H1 (cell line): Measurements from ENCODE around the gene DPPA4. TPM values are rescaled to one million over a fixed set of nuclear protein-coding genes. Genes with fewer than 3 reads are reported as not detected.
"Not testable (repeated sequence)": the region's sequence is repeated elsewhere in the genome, so short reads cannot be mapped to it uniquely, and the experiment has no call there.

Experiments used
- CTCF ChIA-PET: fragments of 300-600 bp; sonication (Branson Sonifier 250); formaldehyde crosslinking; loops from one replicate; lab custom pipeline; 2021; ENCODE audit not compliant: partially characterized antibody; lab: Charles Lee
- POLR2A ChIA-PET: fragments of 300-600 bp; sonication (Branson Sonifier 250); formaldehyde crosslinking; loops from one replicate; lab custom pipeline; 2021; ENCODE audit warnings: inconsistent platforms; ENCODE audit not compliant: partially characterized antibody; lab: Charles Lee
- DNase-seq, 2 experiments: peaks; one replicate each; pipeline versions ENCODE4 v3.0.0 to v3.0.0-alpha.2; 2010 to 2022; ENCODE audit warnings: low spot score in 2 of 2, low read depth in 1 of 2, mixed read lengths in 1 of 2
- FAIRE-seq: peaks from 2 replicates; lab custom pipeline; 2011; peaks lifted over from hg19 to GRCh38; lab: Jason Lieb, UNC
- H2AFZ ChIP-seq: 2 replicates; pipeline ENCODE4 v1.8.1; 2012; ENCODE audit warnings: low read length, inconsistent platforms
- H2AK5ac ChIP-seq: 2 replicates; pipeline ENCODE4 v1.6.1; 2013; ENCODE audit warnings: low read depth, low read length
- H2BK120ac ChIP-seq: replicated peaks from 2 replicates; pipeline ENCODE3; 2013; ENCODE audit warnings: low read depth, low read length, inconsistent platforms
- H2BK12ac ChIP-seq: 2 replicates; pipeline ENCODE4 v1.6.1; 2013; ENCODE audit warnings: low read depth, low read length
- H2BK15ac ChIP-seq: 2 replicates; pipeline ENCODE4 v1.6.1; 2013; ENCODE audit warnings: low read length
- H2BK20ac ChIP-seq: 2 replicates; pipeline ENCODE4 v1.6.1; 2013; ENCODE audit warnings: low read length
- H2BK5ac ChIP-seq: 2 replicates; pipeline ENCODE4 v1.6.1; 2013; ENCODE audit warnings: low read depth, low read length
- H3K14ac ChIP-seq: 2 replicates; pipeline ENCODE4 v1.6.1; 2013; ENCODE audit warnings: inconsistent platforms; ENCODE audit not compliant: insufficient read length
- H3K18ac ChIP-seq: 2 replicates; pipeline ENCODE4 v1.6.1; 2013; ENCODE audit warnings: low read length; ENCODE audit errors: extremely low read depth
- H3K23ac ChIP-seq: 2 replicates; pipeline ENCODE4 v1.6.1; 2013; ENCODE audit warnings: inconsistent platforms; ENCODE audit not compliant: insufficient read length
- H3K23me2 ChIP-seq: 2 replicates; pipeline ENCODE4 v1.6.1; 2013; ENCODE audit warnings: low read depth, low read length
- H3K27ac ChIP-seq: 2 replicates; pipeline ENCODE4 v1.6.1; 2011; ENCODE audit warnings: low read depth, low read length, inconsistent platforms
- H3K27me3 ChIP-seq, 4 experiments: replicated peaks in 1 of 4; 1 replicate in 1 of 4; 2 replicates in 3 of 4; pipeline versions ENCODE4 v1.6.1 to v1.8.1; 2011 to 2013; ENCODE audit warnings: low read length in 3 of 4, mild to moderate bottlenecking in 3 of 4, inconsistent platforms in 2 of 4, mixed read lengths in 2 of 4, moderate library complexity in 1 of 4; ENCODE audit not compliant: control insufficient read depth in 3 of 4, insufficient read depth in 3 of 4; ENCODE audit errors: extremely low read depth in 1 of 4
- H3K36me3 ChIP-seq, 4 experiments: 2 replicates each; pipeline versions ENCODE4 v1.6.1 to v1.8.1; 2011 to 2013; ENCODE audit warnings: mild to moderate bottlenecking in 4 of 4, low read length in 3 of 4, moderate library complexity in 2 of 4, control low read depth in 1 of 4, inconsistent platforms in 1 of 4; ENCODE audit not compliant: insufficient read depth in 4 of 4, control insufficient read depth in 2 of 4
- H3K4ac ChIP-seq: replicated peaks from 2 replicates; pipeline ENCODE3; 2013; ENCODE audit warnings: low read length, low read depth, mixed read lengths, inconsistent platforms; ENCODE audit not compliant: insufficient read length
- H3K4me1 ChIP-seq, 4 experiments: replicated peaks in 1 of 4; 1 replicate in 1 of 4; 2 replicates in 3 of 4; pipeline versions ENCODE4 v1.6.1 to v1.8.1; 2011 to 2013; ENCODE audit warnings: low read length in 3 of 4, inconsistent platforms in 2 of 4, mixed read lengths in 1 of 4; ENCODE audit not compliant: insufficient read depth in 4 of 4, control insufficient read depth in 3 of 4
- H3K4me2 ChIP-seq, 2 experiments: 2 replicates each; pipeline versions ENCODE4 v1.6.1 to v1.8.1; 2011 to 2013; ENCODE audit warnings: low read depth in 2 of 2, low read length in 2 of 2, control low read depth in 1 of 2, inconsistent platforms in 1 of 2, mild to moderate bottlenecking in 1 of 2; ENCODE audit not compliant: insufficient read depth in 1 of 2
- H3K4me3 ChIP-seq, 4 experiments: fragments of 200-600, 300-600 bp in 1 of 4; sonication (generic), shearing (Covaris generic), sonication (Bioruptor Twin) in 1 of 4; 2 replicates each; pipeline versions ENCODE4 v1.5.1 to v1.8.1; 2011 to 2016; ENCODE audit warnings: low read length in 4 of 4, low read depth in 3 of 4, control low read depth in 2 of 4, inconsistent platforms in 2 of 4, mild to moderate bottlenecking in 2 of 4, mixed read lengths in 1 of 4, moderate library complexity in 1 of 4; ENCODE audit not compliant: insufficient read depth in 2 of 4; ENCODE audit errors: extremely low read depth in 1 of 4
- H3K56ac ChIP-seq: replicated peaks from 2 replicates; pipeline ENCODE3; 2013; ENCODE audit warnings: low read depth, mild to moderate bottlenecking, mixed read lengths, low read length, inconsistent platforms; ENCODE audit not compliant: insufficient read length
- H3K79me1 ChIP-seq: 2 replicates; pipeline ENCODE4 v1.6.1; 2013; ENCODE audit warnings: low read depth, low read length, control low read depth
- H3K79me2 ChIP-seq, 2 experiments: 2 replicates each; pipeline versions ENCODE4 v1.6.1 to v1.8.1; 2012 to 2013; ENCODE audit warnings: low read length in 2 of 2, mild to moderate bottlenecking in 2 of 2, inconsistent platforms in 1 of 2; ENCODE audit not compliant: insufficient read depth in 2 of 2, control insufficient read depth in 1 of 2
- H3K9ac ChIP-seq, 4 experiments: replicated peaks in 1 of 4; 1 replicate in 1 of 4; 2 replicates in 3 of 4; pipeline versions ENCODE4 v1.6.1 to v1.8.1; 2011 to 2013; ENCODE audit warnings: low read depth in 3 of 4, low read length in 3 of 4, control low read depth in 2 of 4, mild to moderate bottlenecking in 2 of 4, moderate library complexity in 2 of 4, inconsistent platforms in 1 of 4; ENCODE audit errors: extremely low read depth in 1 of 4
- H3K9me3 ChIP-seq, 2 experiments: 2 replicates each; pipeline versions ENCODE4 v1.6.1 to v1.8.1; 2012 to 2013; ENCODE audit warnings: mild to moderate bottlenecking in 2 of 2, moderate library complexity in 2 of 2, control low read depth in 1 of 2, inconsistent platforms in 1 of 2, low read depth in 1 of 2, low read length in 1 of 2, mixed read lengths in 1 of 2; ENCODE audit not compliant: insufficient read depth in 2 of 2
- H4K20me1 ChIP-seq, 2 experiments: replicated peaks in 1 of 2; 2 replicates each; pipeline versions ENCODE3 to v1.8.1; 2011 to 2013; ENCODE audit warnings: inconsistent platforms in 2 of 2, low read length in 2 of 2, mild to moderate bottlenecking in 1 of 2; ENCODE audit not compliant: insufficient read depth in 2 of 2, control insufficient read depth in 1 of 2
- H4K5ac ChIP-seq: 2 replicates; pipeline ENCODE4 v1.6.1; 2013; ENCODE audit warnings: low read length, low read depth, mixed read lengths, inconsistent platforms; ENCODE audit not compliant: insufficient read length
- H4K8ac ChIP-seq: 2 replicates; pipeline ENCODE4 v1.8.0; 2013; ENCODE audit warnings: mild to moderate bottlenecking, moderate library complexity, low read length, inconsistent platforms; ENCODE audit not compliant: insufficient read depth; ENCODE audit errors: extremely low read depth
- H4K91ac ChIP-seq: replicated peaks from 2 replicates; pipeline ENCODE3; 2013; ENCODE audit warnings: low read length, mixed read lengths, inconsistent platforms; ENCODE audit not compliant: insufficient read length
- WGBS, 2 experiments: shearing (Covaris generic) in 1 of 2; methylation state at CpG; one replicate each; pipeline versions ENCODE4 v1.1.6 to v1.1.7; 2013 to 2015; ENCODE audit warnings: low lambda C conversion rate in 2 of 2, mixed read lengths in 2 of 2, inconsistent platforms in 1 of 2, low coverage in 1 of 2, missing lambda C conversion rate in 1 of 2; ENCODE audit not compliant: insufficient replicate concordance in 2 of 2, insufficient coverage in 1 of 2, insufficient read length in 1 of 2; ENCODE audit errors: extremely low coverage in 1 of 2, missing lambda C conversion rate in 1 of 2; 5-methylcytosine and 5-hydroxymethylcytosine counted together
- polyA plus RNA-seq, 7 experiments: library from polyadenylated mRNA; depleted of rRNA in 3 of 7; stranded (reverse) in 5 of 7; unstranded in 2 of 7; fragments of >200 nt in 5 of 7; fragments of 200-250 nt in 2 of 7; gene quantifications; 1 replicate in 5 of 7; 2 replicates in 1 of 7; 4 replicates in 1 of 7; pipeline versions ENCODE4 v1.2.1 to v1.2.3, GENCODE V29; 2011 to 2013; ENCODE audit warnings: missing spikeins in 2 of 7, mixed read lengths in 2 of 7
- total RNA-seq: library from RNA; stranded (reverse); fragmentation: NEBNext Ultra II Directional; extraction: Animal tissue kit (Norgen Biotek cat#: 25700); gene quantifications from 2 replicates; pipeline ENCODE4 v1.2.1, GENCODE V29; 2021

Gene DPPA4
- total and polyA plus RNA-seq, 2 of the 8 experiments (the other 6 are each of a cell fraction or from before 2014, with no cell fraction given): 424 to 772 TPM

DNA sequence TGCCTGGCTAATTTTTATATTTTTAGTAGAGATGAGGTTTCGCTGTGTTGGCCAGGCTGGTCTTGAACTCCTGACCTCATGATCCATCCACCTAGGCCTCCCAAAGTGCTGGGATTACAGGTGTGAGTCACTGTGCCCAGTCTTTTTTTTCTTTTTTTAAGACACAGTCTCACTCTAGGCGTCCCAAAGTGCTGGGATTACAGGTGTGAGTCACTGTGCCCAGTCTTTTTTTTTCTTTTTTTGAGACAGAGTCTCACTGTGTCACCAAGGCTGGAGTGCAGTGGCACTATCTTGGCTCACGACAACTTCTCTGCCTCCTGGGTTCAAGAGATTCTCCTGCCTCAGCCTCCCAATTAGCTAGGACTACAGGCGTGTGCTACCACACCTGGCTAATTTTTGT lies 37.1 kb upstream of the DPPA4 start:
- H3K56ac ChIP-seq, H2AK5ac ChIP-seq, H3K9ac ChIP-seq, H3K27me3 ChIP-seq, H4K91ac ChIP-seq, H3K23ac ChIP-seq, H2BK15ac ChIP-seq, H2BK20ac ChIP-seq, H3K4ac ChIP-seq, H3K79me1 ChIP-seq, H4K5ac ChIP-seq, H2BK12ac ChIP-seq, H3K14ac ChIP-seq, H3K79me2 ChIP-seq, H4K8ac ChIP-seq, H2AFZ ChIP-seq, H3K27ac ChIP-seq, H2BK120ac ChIP-seq, H3K9me3 ChIP-seq, H2BK5ac ChIP-seq, DNase-seq, H4K20me1 ChIP-seq, H3K36me3 ChIP-seq, H3K4me1 ChIP-seq, H3K4me3 ChIP-seq, H3K23me2 ChIP-seq, H3K18ac ChIP-seq, H3K4me2 ChIP-seq, CTCF ChIA-PET, FAIRE-seq: not testable (repeated sequence)
- POLR2A ChIA-PET: interaction anchor here (1.1 kb wide), 1 partner anchor 11 kb away, joined by 3 read pairs; no protein-coding TSS in a partner anchor
- 90% methylated on average over 4 of the region's 4 CpGs; no CpG with 5 or more reads in 1 of the 2 experiments for WGBS, 2 experiments
